Fibroblast of skin of right quadriceps (primary cell): Measurements from ENCODE around the gene SPTBN1.

Source experiments
- DNase-seq: peaks from one replicate; pipeline ENCODE4 v3.0.0-alpha.2; 2013

SPTBN1 gene

GRCh38 chr2:54434711-54435110 lies 21.4 kb upstream of the SPTBN1 start:
- no peak for DNase-seq

- no peak for DNase-seq
These were observed 20.6 kb upstream of the SPTBN1 start for GRCh38 chr2:54435325-54436226.

- DNase-seq: no peak
These were observed 18.5 kb upstream of the SPTBN1 start for GRCh38 chr2:54437588-54437987.

- no peak for DNase-seq
These were observed 17.9 kb upstream of the SPTBN1 start for GRCh38 chr2:54438271-54438670.

GRCh38 chr2:54439582-54439981 lies 16.5 kb upstream of the SPTBN1 start:
- no peak for DNase-seq

GRCh38 chr2:54440050-54440449 lies 16.1 kb upstream of the SPTBN1 start:
- DNase-seq: no peak

GRCh38 chr2:54444503-54444902 lies 11.6 kb upstream of the SPTBN1 start:
- DNase-seq: no peak

- DNase-seq: no peak
These were observed 10.0 kb upstream of the SPTBN1 start for GRCh38 chr2:54446122-54446521.

GRCh38 chr2:54446625-54447024 lies 9.5 kb upstream of the SPTBN1 start:
- no peak for DNase-seq

- DNase-seq: no peak
These were observed 1.5 kb upstream of the SPTBN1 start for GRCh38 chr2:54454548-54455130.

GRCh38 chr2:54455131-54455562 lies 980 bp upstream of the SPTBN1 start:
- no peak for DNase-seq

- no peak for DNase-seq
These were observed 160 bp downstream of the SPTBN1 start for GRCh38 chr2:54456362-54456611.

- peak; percentile 30 for DNase-seq
These were observed 640 bp downstream of the SPTBN1 start for GRCh38 chr2:54456612-54457322.

GRCh38 chr2:54457323-54458023 lies 1.3 kb downstream of the SPTBN1 start:
- DNase-seq: no peak

- peak; percentile 47 for DNase-seq
These were observed 2.9 kb downstream of the SPTBN1 start for GRCh38 chr2:54459037-54459441.

- peak; percentile 50 for DNase-seq
These were observed 5.1 kb downstream of the SPTBN1 start for GRCh38 chr2:54461261-54461660.

GRCh38 chr2:54464341-54464740 lies 8.2 kb downstream of the SPTBN1 start:
- no peak for DNase-seq

- DNase-seq: no peak
These were observed 9.0 kb downstream of the SPTBN1 start for GRCh38 chr2:54465143-54465542.

GRCh38 chr2:54466870-54467269 lies 10.7 kb downstream of the SPTBN1 start:
- no peak for DNase-seq

GRCh38 chr2:54468673-54469072 lies 12.5 kb downstream of the SPTBN1 start:
- DNase-seq: peak; percentile 95

- no peak for DNase-seq
These were observed 13.4 kb downstream of the SPTBN1 start for GRCh38 chr2:54469484-54470053.

- peak; percentile 84 for DNase-seq
These were observed 14.3 kb downstream of the SPTBN1 start for GRCh38 chr2:54470266-54470938.
